Mucosa of descending colon (tissue), 3 donors: ENCODE data around the gene SIGLEC7. TPM values are rescaled to one million over a fixed set of nuclear protein-coding genes. Genes with fewer than 3 reads are reported as not detected.

Experiments used
- ATAC-seq: fragments of 200-7000 bp; cut with Tn5 transposase; one replicate; pipeline ENCODE4 v1.9.1; 2020; ENCODE audit warnings: mild to moderate bottlenecking, moderate library complexity
- DNase-seq, 3 donors: peaks; one replicate each; pipeline ENCODE4 v3.0.0-alpha.2; 2020
- H3K36me3 ChIP-seq: fragments of 200-600 bp; one replicate; pipeline ENCODE4 v1.8.0; 2021; ENCODE audit warnings: low read depth, mild to moderate bottlenecking
- H3K4me1 ChIP-seq: fragments of 200-600 bp; one replicate; pipeline ENCODE4 v1.8.0; 2021; ENCODE audit warnings: low read depth, mild to moderate bottlenecking
- H3K4me3 ChIP-seq: fragments of 200-600 bp; one replicate; pipeline ENCODE4 v1.8.0; 2021; ENCODE audit warnings: mild to moderate bottlenecking
- H3K9me3 ChIP-seq: fragments of 200-600 bp; one replicate; pipeline ENCODE4 v1.8.0; 2021; ENCODE audit warnings: mild to moderate bottlenecking
- CTCF ChIP-seq: fragments of 200-600 bp; IDR thresholded peaks from one replicate; pipeline ENCODE4 v1.8.0; 2022; ENCODE audit warnings: antibody characterized with exemption, mild to moderate bottlenecking
- intact Hi-C, 2 donors: fragments of 100-400 bp; cut with DNase I in 1 of 2; cut with micrococcal nuclease in 1 of 2; formaldehyde crosslinking; loops; one replicate each; pipeline versions ENCODE4 v1.11.0 to v1.11.1; 2022; cut with DNase I, micrococcal nuclease
- total RNA-seq, 3 donors: library from RNA; stranded (reverse); fragmentation: NEBNext Ultra II Directional in 2 of 3; extraction: Animal tissue kit (Norgen Biotek cat#: 25700) in 2 of 3; gene quantifications; one replicate each; pipeline versions ENCODE4 v1.2.1 to v1.2.4, GENCODE V29; 2021 to 2023
- donor health status: DM: no; HTN: no; CAD: no; lungs with moderate emphysema.
- donor health status: DM: no; HTN: no; CAD: no.
- donor health status: DM: no; HTN: yes; CAD: no.

The SIGLEC7 gene
- total RNA-seq, 3 donors from 2014 or later, result 1.2 to 2.5 (median 1.4) TPM

- DNase-seq (peak in 1 of 3 donors; percentile 22), ATAC-seq (no peak)
- intact Hi-C loops, result no loop called here
- TF ChIP-seq CTCF, result no peak
- H3K4me3 ChIP-seq, result no peak overlapping the region
- H3K4me1 ChIP-seq, result no peaks in the 10 kb centered on the region
- no peaks in the 10 kb centered on the region for H3K36me3 ChIP-seq
- no peaks in the 10 kb centered on the region for H3K9me3 ChIP-seq
These were observed 4.7 kb downstream of the SIGLEC7 start for GRCh38 chr19:51146751-51147150.

- Histone ChIP-seq H3K36me3 (no peaks in the 10 kb centered on the region), H3K9me3 (no peaks in the 10 kb centered on the region), H3K4me3 (no peak overlapping the region), H3K4me1 (no peaks in the 10 kb centered on the region)
- intact Hi-C loops, result no loop called here
- no peak for TF ChIP-seq CTCF
- DNase-seq (no peak), ATAC-seq (no peak)
These were observed 5.6 kb downstream of the SIGLEC7 start for GRCh38 chr19:51147663-51148062.

- intact Hi-C loops, result no loop called here
- H3K36me3 ChIP-seq, result no peaks in the 10 kb centered on the region
- no peak for ATAC-seq
- no peak for DNase-seq
- H3K4me3 ChIP-seq, result no peak overlapping the region
- no peaks in the 10 kb centered on the region for H3K9me3 ChIP-seq
- no peak for TF ChIP-seq CTCF
- H3K4me1 ChIP-seq, result no peaks in the 10 kb centered on the region
These were observed 6.5 kb downstream of the SIGLEC7 start for GRCh38 chr19:51148580-51148979.

- Histone ChIP-seq H3K9me3 (no peaks in the 10 kb centered on the region), H3K4me3 (no peak overlapping the region), H3K36me3 (no peaks in the 10 kb centered on the region), H3K4me1 (no peaks in the 10 kb centered on the region)
- intact Hi-C loops, result no loop called here
- no peak for ATAC-seq
- DNase-seq, result no peak
- no peak for TF ChIP-seq CTCF
These were observed 8.5 kb downstream of the SIGLEC7 start for GRCh38 chr19:51150627-51151026.

GRCh38 chr19:51156710-51157109, 14.6 kb downstream of the SIGLEC7 start:
- intact Hi-C loops, result no loop called here

More at GRCh38 chr19:51156710-51157109, 14.6 kb downstream of the SIGLEC7 start:
- Histone ChIP-seq H3K36me3 (no peaks in the 10 kb centered on the region), H3K4me3 (no peak overlapping the region), H3K4me1 (no peaks in the 10 kb centered on the region), H3K9me3 (no peaks in the 10 kb centered on the region)
- DNase-seq (no peak), ATAC-seq (no peak)
- no peak for TF ChIP-seq CTCF
